ENCODE measurements around the gene LMOD2.
A peak's percentile ranks its signal among the peaks of the same experiment; 100 is the strongest.
"Not testable (repeated sequence)": the region's sequence is repeated elsewhere in the genome, so short reads cannot be mapped to it uniquely, and the experiment has no call there.

Gene LMOD2

GRCh38 chr7:123629281-123629680 lies 26.4 kb upstream of the LMOD2 start:
- no peak overlapping the region for H3K4me3 ChIP-seq (ENCODE audit: low read length)
- TF ChIP-seq CTCF (conservative IDR thresholded peaks at IDR 0.05; ENCODE audit: low read length): no peak

GRCh38 chr7:123632808-123633207 lies 22.9 kb upstream of the LMOD2 start:
- H3K4me3 ChIP-seq (ENCODE audit: low read length): no peak overlapping the region
- no peak for TF ChIP-seq CTCF (conservative IDR thresholded peaks at IDR 0.05; ENCODE audit: low read length)

More at GRCh38 chr7:123629281-123629680, 26.4 kb upstream of the LMOD2 start:
- DNase-seq (ENCODE audit: low read depth): no peak

DNA sequence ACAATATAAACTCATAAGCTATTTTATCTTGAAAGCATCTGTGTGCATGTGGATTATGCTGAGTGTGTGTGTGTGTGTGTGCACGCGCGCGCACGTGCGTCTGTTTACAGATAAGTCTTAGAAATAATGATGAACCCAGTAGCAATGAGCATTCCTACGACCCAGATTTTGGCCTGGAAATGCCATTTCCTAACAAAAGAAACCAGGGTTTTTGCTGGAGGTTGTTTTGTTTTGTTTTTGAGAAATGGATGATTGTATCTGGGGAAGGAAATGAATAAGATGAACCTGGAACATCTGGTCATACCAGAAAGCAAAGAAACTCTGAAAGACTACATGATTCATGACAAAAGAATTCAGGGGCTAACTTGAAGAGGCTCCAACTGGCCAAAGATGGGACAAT lies 22.1 kb upstream of the LMOD2 start:
- peak; percentile 80 for DNase-seq (ENCODE audit: low read depth)
- H3K4me3 ChIP-seq (ENCODE audit: low read length): no peak overlapping the region
- no peak for TF ChIP-seq CTCF (conservative IDR thresholded peaks at IDR 0.05; ENCODE audit: low read length)

More at GRCh38 chr7:123632808-123633207, 22.9 kb upstream of the LMOD2 start:
- DNase-seq (ENCODE audit: low read depth): no peak

GRCh38 chr7:123634011-123634573 lies 21.6 kb upstream of the LMOD2 start:
- not testable (repeated sequence) for DNase-seq (ENCODE audit: low read depth); H3K4me3 ChIP-seq (ENCODE audit: low read length)

- peak; percentile 49 for DNase-seq (ENCODE audit: low read depth)
- TF ChIP-seq CTCF (conservative IDR thresholded peaks at IDR 0.05; ENCODE audit: low read length): peak; percentile 77
- no peak overlapping the region for H3K4me3 ChIP-seq (ENCODE audit: low read length)
These were observed 19.9 kb upstream of the LMOD2 start for GRCh38 chr7:123635551-123636359.

GRCh38 chr7:123637203-123637602 lies 18.5 kb upstream of the LMOD2 start:
- TF ChIP-seq CTCF (conservative IDR thresholded peaks at IDR 0.05; ENCODE audit: low read length): 0 out of 2 replicates have a peak, but pooled peaks have one; percentile 5
- DNase-seq (ENCODE audit: low read depth): no peak
- H3K4me3 ChIP-seq (ENCODE audit: low read length): no peak overlapping the region

DNA sequence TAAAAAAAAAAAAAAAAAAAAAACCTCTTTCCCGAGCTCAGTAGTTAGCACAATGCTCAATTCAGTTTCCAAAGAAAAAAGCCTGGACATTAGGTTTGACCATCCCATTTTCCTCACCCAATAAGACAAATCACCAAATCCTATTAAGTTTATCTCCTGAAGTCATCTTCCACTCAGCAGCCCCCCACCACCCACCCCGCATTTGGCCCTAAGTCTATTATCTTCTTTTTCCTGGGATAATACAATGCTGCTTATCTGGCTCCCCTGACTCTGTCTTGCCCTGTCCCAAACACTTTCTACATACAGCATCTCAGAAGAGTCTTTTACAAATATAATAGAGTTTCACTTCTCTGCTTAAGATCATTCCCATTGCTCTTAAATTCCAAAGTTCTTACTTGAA lies 17.8 kb upstream of the LMOD2 start:
- no peak for TF ChIP-seq CTCF (conservative IDR thresholded peaks at IDR 0.05; ENCODE audit: low read length)
- H3K4me3 ChIP-seq (ENCODE audit: low read length): no peak overlapping the region
- no peak for DNase-seq (ENCODE audit: low read depth)
